ENCODE measurements around the gene PRX.

DNA sequence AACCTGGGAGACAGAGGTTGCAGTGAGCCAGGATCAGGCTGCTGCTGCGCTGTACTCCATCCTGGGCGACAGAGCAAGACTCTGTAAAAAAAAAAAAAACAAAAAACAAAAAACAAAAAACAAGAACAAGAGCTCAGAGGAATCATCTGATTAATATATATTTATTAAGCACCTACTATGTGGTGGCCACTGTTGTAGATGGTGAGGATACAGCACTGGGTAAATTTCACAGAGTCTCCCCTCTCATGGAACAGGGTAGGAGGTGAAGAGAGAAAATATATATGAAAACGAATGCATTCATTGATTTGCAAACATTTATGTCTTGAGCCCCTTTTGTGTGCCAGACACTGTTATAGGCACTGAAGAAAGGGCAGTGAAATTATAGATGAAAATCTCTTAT lies 18.5 kb upstream of the PRX start:
- no peak for TF ChIP-seq POLR2AphosphoS5 (IDR thresholded peaks at IDR 0.05; ENCODE audit: low read depth)
- no peak for TF ChIP-seq CREB1 (CRISPR knock-in tag; IDR thresholded peaks at IDR 0.05; ENCODE audit: low read depth)
- TF ChIP-seq, protein P1, sequence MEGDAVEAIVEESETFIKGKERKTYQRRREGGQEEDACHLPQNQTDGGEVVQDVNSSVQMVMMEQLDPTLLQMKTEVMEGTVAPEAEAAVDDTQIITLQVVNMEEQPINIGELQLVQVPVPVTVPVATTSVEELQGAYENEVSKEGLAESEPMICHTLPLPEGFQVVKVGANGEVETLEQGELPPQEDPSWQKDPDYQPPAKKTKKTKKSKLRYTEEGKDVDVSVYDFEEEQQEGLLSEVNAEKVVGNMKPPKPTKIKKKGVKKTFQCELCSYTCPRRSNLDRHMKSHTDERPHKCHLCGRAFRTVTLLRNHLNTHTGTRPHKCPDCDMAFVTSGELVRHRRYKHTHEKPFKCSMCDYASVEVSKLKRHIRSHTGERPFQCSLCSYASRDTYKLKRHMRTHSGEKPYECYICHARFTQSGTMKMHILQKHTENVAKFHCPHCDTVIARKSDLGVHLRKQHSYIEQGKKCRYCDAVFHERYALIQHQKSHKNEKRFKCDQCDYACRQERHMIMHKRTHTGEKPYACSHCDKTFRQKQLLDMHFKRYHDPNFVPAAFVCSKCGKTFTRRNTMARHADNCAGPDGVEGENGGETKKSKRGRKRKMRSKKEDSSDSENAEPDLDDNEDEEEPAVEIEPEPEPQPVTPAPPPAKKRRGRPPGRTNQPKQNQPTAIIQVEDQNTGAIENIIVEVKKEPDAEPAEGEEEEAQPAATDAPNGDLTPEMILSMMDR (conservative IDR thresholded peaks at IDR 0.05; ENCODE audit: low read depth in 2 of 2) = no peak
- TF ChIP-seq EZH2 (IDR thresholded peaks at IDR 0.05; ENCODE audit: low read depth, unreplicated experiment) = no peak
- TF ChIP-seq, protein P2, sequence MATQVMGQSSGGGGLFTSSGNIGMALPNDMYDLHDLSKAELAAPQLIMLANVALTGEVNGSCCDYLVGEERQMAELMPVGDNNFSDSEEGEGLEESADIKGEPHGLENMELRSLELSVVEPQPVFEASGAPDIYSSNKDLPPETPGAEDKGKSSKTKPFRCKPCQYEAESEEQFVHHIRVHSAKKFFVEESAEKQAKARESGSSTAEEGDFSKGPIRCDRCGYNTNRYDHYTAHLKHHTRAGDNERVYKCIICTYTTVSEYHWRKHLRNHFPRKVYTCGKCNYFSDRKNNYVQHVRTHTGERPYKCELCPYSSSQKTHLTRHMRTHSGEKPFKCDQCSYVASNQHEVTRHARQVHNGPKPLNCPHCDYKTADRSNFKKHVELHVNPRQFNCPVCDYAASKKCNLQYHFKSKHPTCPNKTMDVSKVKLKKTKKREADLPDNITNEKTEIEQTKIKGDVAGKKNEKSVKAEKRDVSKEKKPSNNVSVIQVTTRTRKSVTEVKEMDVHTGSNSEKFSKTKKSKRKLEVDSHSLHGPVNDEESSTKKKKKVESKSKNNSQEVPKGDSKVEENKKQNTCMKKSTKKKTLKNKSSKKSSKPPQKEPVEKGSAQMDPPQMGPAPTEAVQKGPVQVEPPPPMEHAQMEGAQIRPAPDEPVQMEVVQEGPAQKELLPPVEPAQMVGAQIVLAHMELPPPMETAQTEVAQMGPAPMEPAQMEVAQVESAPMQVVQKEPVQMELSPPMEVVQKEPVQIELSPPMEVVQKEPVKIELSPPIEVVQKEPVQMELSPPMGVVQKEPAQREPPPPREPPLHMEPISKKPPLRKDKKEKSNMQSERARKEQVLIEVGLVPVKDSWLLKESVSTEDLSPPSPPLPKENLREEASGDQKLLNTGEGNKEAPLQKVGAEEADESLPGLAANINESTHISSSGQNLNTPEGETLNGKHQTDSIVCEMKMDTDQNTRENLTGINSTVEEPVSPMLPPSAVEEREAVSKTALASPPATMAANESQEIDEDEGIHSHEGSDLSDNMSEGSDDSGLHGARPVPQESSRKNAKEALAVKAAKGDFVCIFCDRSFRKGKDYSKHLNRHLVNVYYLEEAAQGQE (IDR thresholded peaks at IDR 0.05; ENCODE audit: unreplicated experiment) = no peak
- no peak for TF ChIP-seq EZH2phosphoT487 (IDR thresholded peaks at IDR 0.05; ENCODE audit: unreplicated experiment)
- no peak for TF ChIP-seq NANOG (IDR thresholded peaks at IDR 0.05; ENCODE audit: borderline replicate concordance)
- no peak for TF ChIP-seq ZNF331 (CRISPR knock-in tag; IDR thresholded peaks at IDR 0.05; ENCODE audit: low read depth)
- no peak for TF ChIP-seq STAT1 (IDR thresholded peaks at IDR 0.05; ENCODE audit: unreplicated experiment)
- no peak for TF ChIP-seq ETS1 (IDR thresholded peaks at IDR 0.05)
- TF ChIP-seq ZNF114 (CRISPR knock-in tag; IDR thresholded peaks at IDR 0.05) = no peak
- no peak for TF ChIP-seq JUNB (IDR thresholded peaks at IDR 0.05; ENCODE audit: unreplicated experiment)
- TF ChIP-seq, protein P3, sequence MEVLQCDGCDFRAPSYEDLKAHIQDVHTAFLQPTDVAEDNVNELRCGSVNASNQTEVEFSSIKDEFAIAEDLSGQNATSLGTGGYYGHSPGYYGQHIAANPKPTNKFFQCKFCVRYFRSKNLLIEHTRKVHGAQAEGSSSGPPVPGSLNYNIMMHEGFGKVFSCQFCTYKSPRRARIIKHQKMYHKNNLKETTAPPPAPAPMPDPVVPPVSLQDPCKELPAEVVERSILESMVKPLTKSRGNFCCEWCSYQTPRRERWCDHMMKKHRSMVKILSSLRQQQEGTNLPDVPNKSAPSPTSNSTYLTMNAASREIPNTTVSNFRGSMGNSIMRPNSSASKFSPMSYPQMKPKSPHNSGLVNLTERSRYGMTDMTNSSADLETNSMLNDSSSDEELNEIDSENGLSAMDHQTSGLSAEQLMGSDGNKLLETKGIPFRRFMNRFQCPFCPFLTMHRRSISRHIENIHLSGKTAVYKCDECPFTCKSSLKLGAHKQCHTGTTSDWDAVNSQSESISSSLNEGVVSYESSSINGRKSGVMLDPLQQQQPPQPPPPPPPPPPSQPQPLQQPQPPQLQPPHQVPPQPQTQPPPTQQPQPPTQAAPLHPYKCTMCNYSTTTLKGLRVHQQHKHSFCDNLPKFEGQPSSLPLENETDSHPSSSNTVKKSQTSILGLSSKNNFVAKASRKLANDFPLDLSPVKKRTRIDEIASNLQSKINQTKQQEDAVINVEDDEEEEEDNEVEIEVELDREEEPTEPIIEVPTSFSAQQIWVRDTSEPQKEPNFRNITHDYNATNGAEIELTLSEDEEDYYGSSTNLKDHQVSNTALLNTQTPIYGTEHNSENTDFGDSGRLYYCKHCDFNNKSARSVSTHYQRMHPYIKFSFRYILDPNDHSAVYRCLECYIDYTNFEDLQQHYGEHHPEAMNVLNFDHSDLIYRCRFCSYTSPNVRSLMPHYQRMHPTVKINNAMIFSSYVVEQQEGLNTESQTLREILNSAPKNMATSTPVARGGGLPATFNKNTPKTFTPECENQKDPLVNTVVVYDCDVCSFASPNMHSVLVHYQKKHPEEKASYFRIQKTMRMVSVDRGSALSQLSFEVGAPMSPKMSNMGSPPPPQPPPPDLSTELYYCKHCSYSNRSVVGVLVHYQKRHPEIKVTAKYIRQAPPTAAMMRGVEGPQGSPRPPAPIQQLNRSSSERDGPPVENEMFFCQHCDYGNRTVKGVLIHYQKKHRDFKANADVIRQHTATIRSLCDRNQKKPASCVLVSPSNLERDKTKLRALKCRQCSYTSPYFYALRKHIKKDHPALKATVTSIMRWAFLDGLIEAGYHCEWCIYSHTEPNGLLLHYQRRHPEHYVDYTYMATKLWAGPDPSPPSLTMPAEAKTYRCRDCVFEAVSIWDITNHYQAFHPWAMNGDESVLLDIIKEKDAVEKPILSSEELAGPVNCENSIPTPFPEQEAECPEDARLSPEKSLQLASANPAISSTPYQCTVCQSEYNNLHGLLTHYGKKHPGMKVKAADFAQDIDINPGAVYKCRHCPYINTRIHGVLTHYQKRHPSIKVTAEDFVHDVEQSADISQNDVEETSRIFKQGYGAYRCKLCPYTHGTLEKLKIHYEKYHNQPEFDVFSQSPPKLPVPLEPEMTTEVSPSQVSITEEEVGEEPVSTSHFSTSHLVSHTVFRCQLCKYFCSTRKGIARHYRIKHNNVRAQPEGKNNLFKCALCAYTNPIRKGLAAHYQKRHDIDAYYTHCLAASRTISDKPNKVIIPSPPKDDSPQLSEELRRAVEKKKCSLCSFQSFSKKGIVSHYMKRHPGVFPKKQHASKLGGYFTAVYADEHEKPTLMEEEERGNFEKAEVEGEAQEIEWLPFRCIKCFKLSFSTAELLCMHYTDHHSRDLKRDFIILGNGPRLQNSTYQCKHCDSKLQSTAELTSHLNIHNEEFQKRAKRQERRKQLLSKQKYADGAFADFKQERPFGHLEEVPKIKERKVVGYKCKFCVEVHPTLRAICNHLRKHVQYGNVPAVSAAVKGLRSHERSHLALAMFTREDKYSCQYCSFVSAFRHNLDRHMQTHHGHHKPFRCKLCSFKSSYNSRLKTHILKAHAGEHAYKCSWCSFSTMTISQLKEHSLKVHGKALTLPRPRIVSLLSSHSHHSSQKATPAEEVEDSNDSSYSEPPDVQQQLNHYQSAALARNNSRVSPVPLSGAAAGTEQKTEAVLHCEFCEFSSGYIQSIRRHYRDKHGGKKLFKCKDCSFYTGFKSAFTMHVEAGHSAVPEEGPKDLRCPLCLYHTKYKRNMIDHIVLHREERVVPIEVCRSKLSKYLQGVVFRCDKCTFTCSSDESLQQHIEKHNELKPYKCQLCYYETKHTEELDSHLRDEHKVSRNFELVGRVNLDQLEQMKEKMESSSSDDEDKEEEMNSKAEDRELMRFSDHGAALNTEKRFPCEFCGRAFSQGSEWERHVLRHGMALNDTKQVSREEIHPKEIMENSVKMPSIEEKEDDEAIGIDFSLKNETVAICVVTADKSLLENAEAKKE (CRISPR knock-in tag; IDR thresholded peaks at IDR 0.05) = no peak
